GM19467 (cell line): ENCODE results near the gene CASP2.
"Not testable (repeated sequence)": the region's sequence is repeated elsewhere in the genome, so short reads cannot be mapped to it uniquely, and the experiment has no call there.

Experiments
- ATAC-seq: cut with Tn5 transposase; IDR thresholded peaks from one replicate; pipeline ENCODE4 v1.9.1; 2021; ENCODE audit warnings: mild to moderate bottlenecking, moderate library complexity; ENCODE audit not compliant: unreplicated experiment

The CASP2 gene

DNA sequence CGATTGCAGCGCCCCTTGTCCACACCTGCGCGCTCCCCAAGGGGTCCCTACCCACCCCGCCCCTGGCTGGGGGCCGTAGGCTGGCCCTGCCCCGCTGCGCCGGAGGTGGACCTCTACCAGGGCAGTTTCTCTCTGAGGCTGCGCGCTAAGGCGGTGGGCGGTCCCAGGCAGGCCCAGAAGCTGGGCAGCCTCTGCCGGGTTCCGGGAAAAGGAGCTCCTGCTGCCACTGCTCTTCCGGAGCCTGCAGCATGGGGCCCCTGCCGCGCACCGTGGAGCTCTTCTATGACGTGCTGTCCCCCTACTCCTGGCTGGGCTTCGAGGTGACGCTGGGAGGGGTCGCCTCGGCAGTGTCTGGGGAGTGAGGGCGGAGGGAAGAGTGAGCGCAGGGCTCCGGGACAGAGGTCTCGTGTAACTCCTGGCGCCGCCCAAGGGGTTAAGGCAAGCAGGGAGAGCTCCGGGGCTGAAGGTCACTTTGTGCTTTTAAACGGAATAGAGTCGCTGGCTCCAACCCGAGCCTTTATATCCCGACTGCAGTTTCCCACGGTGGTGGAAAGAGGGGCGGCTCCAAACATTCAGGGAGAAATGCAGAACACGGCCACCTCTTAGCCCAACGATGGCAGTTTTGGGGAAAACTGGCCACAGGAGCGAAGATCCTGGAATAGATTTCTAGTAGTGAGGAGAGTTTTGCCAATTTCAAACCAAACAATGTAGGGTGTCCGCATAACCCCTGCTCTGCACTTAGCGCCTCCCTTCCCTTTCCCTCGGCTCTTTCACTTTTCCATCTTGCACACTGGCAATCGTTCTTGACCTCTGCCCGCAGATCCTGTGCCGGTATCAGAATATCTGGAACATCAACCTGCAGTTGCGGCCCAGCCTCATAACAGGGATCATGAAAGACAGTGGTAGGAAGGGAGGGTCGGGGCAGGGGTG, 24.6 kb upstream of the CASP2 start, which contains the start of gene GSTK1:
GSTK1 (plus strand) TSS at position 176 of the 930 bp plus-strand sequence; CDS start at position 249, 73 bp downstream.
- ATAC-seq, result peak; percentile 96

DNA sequence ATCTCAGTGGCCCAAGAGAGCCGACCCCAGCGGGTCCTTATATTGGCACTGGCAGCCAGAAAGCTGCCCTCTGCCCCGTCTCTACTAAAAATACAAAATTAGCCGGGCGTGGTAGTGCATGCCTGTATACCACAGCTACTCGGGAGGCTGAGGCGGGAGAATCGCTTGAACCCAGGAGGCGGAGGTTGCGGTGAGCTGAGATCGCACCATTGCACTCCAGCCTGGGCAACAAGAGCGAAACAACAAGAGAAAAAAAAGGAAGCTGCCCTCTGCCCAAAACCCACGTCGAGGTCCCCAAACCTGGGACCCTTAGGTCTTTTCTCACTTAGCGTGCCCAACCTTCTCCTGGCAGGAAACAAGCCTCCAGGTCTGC, 24.0 kb upstream of the CASP2 start:
- ATAC-seq, result not testable (repeated sequence)

DNA sequence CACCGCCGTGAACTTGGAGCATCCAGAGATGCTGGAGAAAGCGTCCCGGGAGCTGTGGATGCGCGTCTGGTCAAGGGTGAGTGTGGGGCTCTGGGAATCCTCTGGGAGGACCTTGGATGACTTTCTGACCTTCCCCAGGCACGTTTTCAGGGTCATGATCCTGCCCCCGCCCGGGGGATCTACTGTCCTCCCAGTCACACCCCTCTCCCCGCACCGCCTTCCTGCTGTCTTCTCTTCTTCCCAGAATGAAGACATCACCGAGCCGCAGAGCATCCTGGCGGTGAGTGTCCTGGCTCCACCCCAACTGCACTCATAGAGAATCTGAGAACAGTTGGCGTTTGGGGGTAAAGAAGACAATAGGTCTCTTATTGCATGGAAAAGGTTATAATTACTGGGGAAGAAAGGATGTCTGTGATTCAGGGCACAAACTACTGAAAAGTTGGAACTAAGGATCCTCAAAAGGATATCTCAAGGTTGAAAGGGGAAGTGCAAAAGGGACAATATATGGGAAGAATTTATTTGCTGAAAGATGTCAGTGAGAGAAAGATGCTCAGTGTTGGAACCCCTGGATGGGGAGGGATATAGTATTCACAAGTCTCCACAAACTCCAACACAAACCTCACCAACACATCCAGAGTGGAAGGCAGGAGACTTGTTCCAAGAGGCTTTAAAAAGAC, 23.0 kb upstream of the CASP2 start:
- no peak for ATAC-seq

GRCh38 chr7:143269251-143269650, 18.9 kb upstream of the CASP2 start:
- no peak for ATAC-seq

- no peak for ATAC-seq
Measured at GRCh38 chr7:143271240-143271639, 16.9 kb upstream of the CASP2 start.

- ATAC-seq, result no peak
Measured at GRCh38 chr7:143272871-143273270, 15.3 kb upstream of the CASP2 start.

- ATAC-seq, result no peak
Measured at GRCh38 chr7:143279186-143280098, 8.7 kb upstream of the CASP2 start.

- ATAC-seq, result no peak
Measured at GRCh38 chr7:143280160-143280559, 8.0 kb upstream of the CASP2 start.

- ATAC-seq, result no peak
Measured at GRCh38 chr7:143280566-143280965, 7.6 kb upstream of the CASP2 start.

- no peak for ATAC-seq
Measured at GRCh38 chr7:143281529-143281928, 6.6 kb upstream of the CASP2 start.

DNA sequence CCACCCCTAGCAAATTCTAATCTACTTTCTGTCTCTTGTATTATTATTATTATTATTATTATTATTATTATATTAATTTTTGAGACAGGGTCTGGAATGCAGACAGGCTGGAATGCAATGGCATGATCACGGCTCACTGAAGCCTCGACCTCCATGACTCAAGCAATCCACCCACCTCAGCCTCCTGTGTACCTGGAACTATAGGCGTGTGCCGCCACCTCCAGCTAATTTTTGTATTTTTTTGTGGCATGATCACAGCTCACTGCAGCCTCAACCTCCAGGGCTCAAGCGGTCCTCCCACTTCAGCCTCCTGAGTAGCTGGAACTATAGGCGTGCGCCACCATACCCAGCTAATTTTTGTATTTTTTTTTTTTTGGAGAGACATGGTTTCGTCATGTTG, 6.0 kb upstream of the CASP2 start:
- ATAC-seq, result no peak

DNA sequence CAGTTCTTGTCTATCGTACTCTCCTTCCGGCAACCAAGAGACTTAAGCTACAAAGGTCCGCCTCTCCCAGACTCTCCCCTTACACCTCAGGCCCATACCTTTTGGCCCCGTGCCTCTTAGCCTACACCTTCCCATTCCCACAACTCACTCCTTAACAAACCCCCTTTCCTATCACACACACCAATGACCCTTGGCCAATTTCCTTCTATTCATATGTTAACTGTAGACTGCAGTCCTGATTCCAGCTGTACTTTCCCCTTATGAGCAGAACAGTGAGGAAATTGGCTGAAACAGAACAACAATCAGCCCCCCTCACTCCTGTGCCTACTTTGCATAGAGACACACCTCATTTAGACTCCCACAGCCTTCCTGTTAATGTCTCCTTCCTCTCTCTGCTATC, 4.8 kb upstream of the CASP2 start:
- no peak for ATAC-seq

GRCh38 chr7:143284591-143285469, 3.3 kb upstream of the CASP2 start, which contains the start of gene TMEM139:
Gene TMEM139, plus strand, starts transcription at chr7:143284958. Its CDS starts 1,000 bp downstream, at chr7:143285958.
- no peak for ATAC-seq

- no peak for ATAC-seq
Measured at GRCh38 chr7:143285470-143285778, 2.7 kb upstream of the CASP2 start.

DNA sequence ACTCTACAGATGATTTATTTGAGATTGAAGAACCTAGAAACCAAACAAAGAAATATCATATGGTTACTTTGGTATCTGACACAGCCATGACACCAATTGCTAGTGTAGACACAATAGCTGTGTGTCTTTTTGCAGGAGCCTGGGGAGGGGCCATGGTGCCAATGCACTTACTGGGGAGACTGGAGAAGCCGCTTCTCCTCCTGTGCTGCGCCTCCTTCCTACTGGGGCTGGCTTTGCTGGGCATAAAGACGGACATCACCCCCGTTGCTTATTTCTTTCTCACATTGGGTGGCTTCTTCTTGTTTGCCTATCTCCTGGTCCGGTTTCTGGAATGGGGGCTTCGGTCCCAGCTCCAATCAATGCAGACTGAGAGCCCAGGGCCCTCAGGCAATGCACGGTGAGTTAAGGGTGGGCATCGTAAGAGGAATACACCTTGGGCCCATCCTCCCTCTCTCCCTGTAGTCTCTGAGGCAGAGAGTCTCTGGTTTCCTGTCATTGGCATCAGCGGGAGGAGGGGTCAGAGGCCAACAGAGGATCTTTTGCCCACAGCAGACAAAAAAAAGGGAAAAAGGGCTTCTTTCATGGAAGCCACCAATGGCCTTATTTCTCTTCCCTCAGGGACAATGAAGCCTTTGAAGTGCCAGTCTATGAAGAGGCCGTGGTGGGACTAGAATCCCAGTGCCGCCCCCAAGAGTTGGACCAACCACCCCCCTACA, 2.2 kb upstream of the CASP2 start:
- ATAC-seq, result no peak

- no peak for ATAC-seq
Measured at GRCh38 chr7:143286522-143286890, 1.6 kb upstream of the CASP2 start.

- no peak for ATAC-seq
Measured at GRCh38 chr7:143287339-143287934, 714 bp upstream of the CASP2 start.

DNA sequence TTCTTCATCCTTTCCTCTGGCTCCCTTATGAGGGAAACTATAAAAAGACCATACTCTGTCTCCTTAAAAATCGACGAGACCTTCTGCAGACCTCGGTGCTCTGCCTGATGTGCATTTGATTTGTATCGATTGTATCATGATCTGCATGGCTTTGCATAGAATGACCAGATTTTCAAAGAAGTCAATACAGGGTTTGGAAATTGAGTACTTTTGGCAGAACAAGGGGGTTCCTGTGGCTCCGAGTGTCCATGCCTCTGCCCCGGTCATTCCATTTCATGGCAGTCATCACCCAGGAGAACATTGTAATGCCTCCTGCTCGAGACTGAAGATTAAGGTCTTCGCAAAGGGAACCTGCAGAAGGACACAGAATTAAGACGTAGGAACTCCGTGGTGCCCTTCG, 685 bp downstream of the CASP2 start:
- ATAC-seq, result peak; percentile 0

DNA sequence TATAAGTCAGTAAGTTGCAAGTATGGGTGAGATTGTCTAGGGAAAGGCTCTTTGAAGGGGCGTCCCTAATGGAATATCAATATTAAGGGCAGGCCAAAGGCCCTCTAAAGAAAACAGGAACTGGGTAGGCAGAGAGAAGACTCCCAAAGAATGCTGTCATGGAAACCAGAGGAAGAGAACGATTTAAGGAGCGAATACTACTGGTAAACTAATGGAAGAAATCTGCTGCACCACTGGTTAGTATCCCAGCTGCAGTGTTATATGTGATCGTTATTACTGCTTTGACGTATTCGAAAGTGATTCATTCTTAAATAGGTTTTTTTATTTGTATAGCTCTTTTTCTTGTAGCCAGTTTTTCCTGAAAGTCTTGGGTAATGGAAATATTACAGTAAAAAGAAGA, 1.3 kb downstream of the CASP2 start:
- no peak for ATAC-seq
